Right ventricle myocardium superior (tissue), 1 donor: ENCODE measurements around the gene SVIP. TPM values are rescaled to one million over a fixed set of nuclear protein-coding genes. Genes with fewer than 3 reads are reported as not detected.

Source experiments
- ATAC-seq: fragments of 200-7000 bp; cut with Tn5 transposase; one replicate; pipeline ENCODE4 v1.9.1; 2020; ENCODE audit warnings: mild to moderate bottlenecking; ENCODE audit not compliant: poor library complexity
- DNase-seq: peaks from one replicate; pipeline ENCODE4 v3.0.0-alpha.2; 2020
- intact Hi-C: fragments of 100-400 bp; cut with DNase I; formaldehyde crosslinking; loops from one replicate; pipeline ENCODE4 v1.11.2; 2022
- long read RNA-seq: library from polyadenylated mRNA; unstranded; transcript quantifications from one replicate; pipeline ENCODE4 v2.0.0, GENCODE V29; 2021
- total RNA-seq: library from RNA; stranded (reverse); fragmentation: NEBNext Ultra II Directional; extraction: Animal tissue kit (Norgen Biotek cat#: 25700); gene quantifications from one replicate; pipeline ENCODE4 v1.2.1, GENCODE V29; 2021
- donor health status: DM: no; HTN: yes; CAD: no; lungs with severe emphysema.

The SVIP gene, protein sequence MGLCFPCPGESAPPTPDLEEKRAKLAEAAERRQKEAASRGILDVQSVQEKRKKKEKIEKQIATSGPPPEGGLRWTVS
- 24.0 TPM for total RNA-seq
- long read RNA-seq, full-length matches to known transcripts, result 18 of 26 reads
- long read RNA-seq, partial matches to known transcripts, result 2 of 26 reads
- long read RNA-seq, other reads (novel, unspliced or antisense), result 6 of 26 reads

DNA sequence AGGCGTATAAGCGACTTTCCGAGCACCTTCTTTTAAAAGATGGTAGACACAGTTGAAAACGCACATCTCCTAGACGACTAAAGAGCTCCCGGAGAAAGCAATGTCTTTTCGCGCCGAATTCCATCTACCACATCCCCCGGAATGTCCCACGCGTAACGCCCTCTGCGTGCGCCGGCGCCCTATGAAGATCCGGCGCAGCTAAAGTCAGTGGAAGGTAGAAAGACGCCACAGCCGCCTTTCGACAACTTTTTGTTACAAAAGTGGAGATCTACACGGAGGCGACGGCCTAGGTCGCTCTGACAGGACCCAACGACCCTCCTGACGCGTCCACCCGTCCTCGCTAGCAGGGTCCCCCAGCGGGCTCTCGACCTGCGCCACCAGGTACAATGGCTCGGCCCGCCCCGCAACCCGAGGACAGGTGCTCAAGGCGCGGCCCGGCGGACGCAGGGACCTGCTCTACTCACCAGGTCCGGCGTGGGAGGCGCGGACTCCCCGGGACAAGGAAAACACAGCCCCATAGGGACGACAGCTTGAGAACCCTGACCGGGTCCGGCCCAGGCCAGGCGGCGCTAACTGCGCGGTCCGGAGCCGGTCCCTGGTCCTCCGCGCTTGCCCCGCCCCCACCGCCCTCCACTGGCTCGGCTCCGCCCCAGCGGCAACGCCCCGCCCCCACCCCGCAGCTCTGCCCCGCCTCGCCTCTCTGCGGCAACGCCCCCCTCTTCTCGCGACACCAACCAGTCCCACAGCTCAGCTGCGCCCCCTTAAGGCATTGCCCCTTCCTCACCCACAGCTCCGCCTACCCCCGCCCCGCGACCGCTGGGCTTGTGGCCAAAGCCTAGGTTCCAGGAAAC, at the start of gene SVIP:
TSS of gene SVIP (minus strand) at position 571 of the 851 bp plus-strand sequence. CDS start at position 518, 53 bp downstream.
- peak; percentile 100 for ATAC-seq
- peak; percentile 96 for DNase-seq
- intact Hi-C loops, result no loop called here

DNA sequence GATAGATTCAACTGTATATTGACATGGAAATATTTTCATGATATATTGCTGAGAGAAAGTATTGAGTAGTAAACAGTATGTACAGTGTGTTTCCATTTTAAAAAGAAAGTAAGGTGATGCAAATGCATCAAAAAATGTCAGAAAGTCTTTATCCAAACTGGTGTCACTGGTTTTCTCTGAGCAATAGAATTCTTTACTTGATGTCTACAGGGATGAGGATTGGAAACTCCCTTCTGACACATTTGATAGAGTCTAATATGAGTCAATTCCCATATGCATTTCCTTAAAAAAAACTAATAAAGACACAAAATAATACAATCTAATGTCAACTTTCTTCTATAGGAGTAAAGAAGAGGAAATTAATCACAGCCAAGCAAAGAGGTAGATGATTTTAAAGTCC, 49.0 kb upstream of the SVIP start:
- DNase-seq (no peak), ATAC-seq (no peak)
- intact Hi-C loops, result no loop called here

DNA sequence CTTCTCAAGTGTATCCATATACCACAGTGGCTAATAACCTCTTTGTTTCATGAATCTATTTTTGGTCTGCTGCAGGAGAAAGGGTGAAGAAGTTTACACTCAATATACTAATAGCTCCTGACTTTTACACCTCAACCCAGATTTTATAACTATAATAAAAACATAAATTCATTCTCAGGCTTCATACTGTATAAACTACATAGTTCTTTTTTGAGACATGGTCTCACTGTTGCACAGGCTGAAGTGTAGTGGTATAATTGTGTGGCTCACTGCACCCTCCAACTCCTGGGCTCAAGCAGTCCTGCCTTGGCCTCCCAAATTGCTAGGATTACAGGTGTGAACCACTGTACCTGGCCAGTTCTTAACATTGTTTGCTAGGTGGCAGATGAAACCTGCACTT, 48.4 kb upstream of the SVIP start:
- ATAC-seq, result no peak
- intact Hi-C loops, result no loop called here
- DNase-seq, result no peak

DNA sequence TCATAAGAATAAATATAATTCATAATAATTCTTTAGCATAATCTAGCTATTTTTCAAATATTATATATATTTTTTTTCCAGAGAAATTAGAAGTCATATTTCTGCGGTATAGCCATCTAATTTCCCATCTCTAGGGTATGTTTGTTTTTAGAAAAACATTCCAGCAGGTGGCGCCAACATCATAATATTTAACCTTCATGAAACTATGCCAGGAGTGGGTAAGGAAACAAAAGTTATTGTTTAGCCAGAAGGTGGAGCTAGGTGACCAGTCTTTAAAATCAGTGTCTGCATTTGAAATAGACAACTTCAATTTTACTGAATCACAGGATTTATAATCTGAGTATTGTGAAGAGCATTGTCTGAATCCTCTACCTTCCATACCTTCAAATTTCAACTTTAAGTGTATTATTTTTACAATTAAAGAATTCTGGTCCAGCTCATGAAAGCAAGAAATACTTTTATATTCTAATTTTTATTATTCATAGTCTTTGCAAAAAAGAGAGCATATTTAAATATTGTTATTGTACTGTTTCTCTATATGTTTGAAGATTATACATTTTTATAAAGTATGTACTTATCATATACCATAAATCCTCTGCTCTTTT, 46.4 kb upstream of the SVIP start:
- ATAC-seq, result peak; percentile 71
- no peak for DNase-seq

DNA sequence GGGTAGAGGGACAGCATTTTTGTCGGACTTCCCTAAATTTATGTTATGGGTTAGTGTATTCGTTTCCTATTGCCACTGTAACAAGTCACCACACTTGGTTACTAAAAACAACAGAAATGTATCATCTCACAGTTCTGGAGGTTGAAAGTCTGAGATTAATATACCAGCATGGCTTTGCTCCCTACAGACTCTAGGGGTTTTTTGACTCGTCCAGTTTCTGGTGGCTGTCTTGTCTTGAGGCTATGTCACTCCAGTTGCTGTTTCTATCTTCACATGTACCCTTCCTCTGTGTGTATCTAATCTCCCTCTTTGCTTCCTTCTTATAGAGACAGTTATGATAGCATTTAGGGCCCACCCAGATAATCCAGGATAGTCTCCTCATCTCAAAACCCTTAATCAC, 39.7 kb upstream of the SVIP start:
- intact Hi-C loops, result no loop called here
- ATAC-seq (no peak), DNase-seq (no peak)

More for the DNA sequence above, 46.4 kb upstream of the SVIP start:
- intact Hi-C loops, result no loop called here

DNA sequence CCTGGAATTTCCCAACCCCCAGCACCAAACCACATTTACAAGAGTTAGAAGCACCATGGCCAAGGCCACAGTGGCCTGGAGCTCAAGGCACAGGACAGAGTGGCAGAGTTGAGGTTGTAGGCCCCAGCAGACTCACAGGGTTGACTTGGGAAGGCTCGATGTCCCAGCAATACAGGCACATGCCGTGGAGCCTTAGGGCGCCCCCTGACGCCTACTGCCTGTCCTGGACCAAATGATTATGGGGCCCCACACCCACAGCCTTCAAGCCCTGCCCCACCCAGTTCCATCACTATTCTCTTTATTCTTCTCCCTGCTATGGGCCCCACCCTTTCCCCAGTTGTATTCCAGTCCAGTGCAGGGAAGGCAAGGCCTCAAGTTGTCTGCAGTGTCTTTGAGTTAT, 30.6 kb upstream of the SVIP start, which contains the start of gene CCDC179:
TSS of gene CCDC179 (minus strand) at position 234 of the 400 bp plus-strand sequence. CDS start at position 181, 53 bp downstream.
- intact Hi-C loops, result no loop called here

DNA sequence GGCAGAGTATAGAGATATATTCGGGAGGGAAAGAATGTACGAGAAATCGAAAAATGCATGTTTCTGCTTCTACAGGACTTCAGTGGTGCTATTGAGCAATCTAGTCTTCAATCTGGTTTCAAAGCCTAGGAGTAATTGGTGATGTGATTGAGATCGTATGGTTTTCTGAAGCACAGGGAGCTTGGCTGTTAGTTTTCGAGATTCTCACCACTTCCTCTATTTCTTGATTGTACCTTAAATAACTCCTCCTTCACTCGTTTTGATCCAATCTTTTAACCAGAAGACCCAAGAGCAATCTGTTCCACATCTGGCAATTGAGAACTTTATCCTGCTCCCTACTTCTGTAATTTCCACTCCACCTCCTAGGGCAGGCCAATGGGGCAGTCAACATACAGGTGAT, 30.2 kb upstream of the SVIP start:
- intact Hi-C loops, result no loop called here
- ATAC-seq, result no peak
- no peak for DNase-seq

More for the DNA sequence above, 30.6 kb upstream of the SVIP start, which contains the start of gene CCDC179:
- no peak for DNase-seq
- no peak for ATAC-seq

DNA sequence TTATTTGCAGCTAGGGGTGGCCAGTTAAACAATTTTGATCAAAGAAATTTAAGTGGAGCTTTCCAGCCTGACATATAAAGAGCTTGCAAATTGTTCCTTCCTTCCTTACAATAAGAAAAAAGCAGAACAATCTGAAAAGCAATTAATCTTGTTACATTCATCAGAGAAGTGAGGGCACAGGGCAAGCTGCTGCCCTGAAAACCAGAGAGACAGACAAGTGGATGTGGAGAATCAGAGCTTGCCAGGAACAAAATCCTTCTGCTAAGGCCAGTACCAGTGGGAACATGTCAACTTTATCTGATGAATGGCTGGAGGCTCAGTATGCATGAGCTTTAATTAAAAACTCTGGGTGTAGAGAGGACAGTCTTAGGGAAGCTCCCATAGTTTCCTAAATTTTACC, 21.9 kb upstream of the SVIP start:
- DNase-seq, result no peak
- intact Hi-C loops, result no loop called here
- no peak for ATAC-seq

DNA sequence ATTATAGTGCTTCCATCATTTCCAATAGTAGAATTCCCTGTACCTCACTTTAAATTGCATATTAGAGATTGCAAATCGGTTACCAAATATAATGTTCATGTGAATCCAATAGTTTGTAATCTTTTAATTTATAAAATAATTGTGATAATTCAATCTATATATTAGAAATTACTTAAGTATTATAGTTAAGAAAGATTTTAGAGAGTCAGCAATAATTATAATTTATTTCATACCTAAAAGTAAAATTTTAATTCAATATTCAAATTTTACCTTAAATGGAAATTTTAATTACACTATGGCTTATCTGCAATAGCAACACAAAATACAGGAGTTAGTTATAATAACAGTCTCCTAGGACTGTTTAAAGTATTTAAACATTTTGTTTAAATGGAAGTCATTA, 17.1 kb upstream of the SVIP start:
- ATAC-seq (no peak), DNase-seq (no peak)
- intact Hi-C loops, result no loop called here

DNA sequence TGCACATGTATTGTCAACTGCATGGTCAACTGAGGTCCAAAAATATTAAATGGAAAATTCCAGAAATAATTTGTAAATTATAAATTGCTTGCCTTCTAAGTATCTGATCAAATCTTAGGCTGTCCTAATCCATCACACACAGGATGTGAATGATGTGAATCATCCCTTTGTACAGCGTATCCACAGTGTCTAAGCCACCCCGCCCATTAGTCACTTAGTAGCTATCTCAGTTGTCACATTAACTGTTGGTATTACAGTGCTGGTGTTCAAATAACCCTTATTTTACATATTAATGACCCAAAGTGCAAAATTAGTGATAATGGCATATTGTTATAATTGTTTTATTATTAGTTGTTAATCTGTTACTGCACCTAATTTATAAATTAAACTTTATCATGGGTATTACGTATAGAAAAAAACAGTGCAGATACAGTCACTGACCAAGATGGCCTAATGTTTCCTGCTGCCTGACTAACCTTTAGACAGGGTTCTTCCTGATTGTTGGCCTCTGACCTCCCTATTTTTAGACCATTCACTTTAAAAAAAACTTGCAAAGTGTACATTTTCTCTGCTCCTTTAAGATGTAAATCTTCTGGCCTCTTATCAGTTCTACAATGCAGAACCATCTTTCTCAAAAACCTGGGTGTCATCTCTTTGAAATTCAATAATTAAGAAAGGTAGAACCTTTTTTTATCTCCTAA, 2.9 kb upstream of the SVIP start:
- ATAC-seq, result no peak
- intact Hi-C loops, result no loop called here

DNA sequence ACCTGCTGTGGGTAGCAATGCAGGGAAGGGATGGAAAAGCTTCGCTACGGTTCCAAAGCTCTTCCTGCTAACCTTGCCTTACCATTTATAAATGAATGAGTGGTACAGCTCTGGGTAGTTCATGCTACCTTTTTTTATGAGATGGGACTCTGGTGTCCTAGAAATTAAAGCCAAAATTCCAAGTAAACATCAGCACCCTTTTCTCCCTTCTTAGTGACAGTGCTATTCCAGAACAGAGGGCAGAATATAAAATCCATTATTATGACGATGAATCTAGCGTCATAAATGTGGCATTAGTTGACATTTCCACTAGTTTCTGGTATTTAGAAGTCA, 447 bp upstream of the SVIP start:
- intact Hi-C loops, result no loop called here
- no peak for DNase-seq
- no peak for ATAC-seq

More for the DNA sequence above, 2.9 kb upstream of the SVIP start:
- DNase-seq, result no peak

DNA sequence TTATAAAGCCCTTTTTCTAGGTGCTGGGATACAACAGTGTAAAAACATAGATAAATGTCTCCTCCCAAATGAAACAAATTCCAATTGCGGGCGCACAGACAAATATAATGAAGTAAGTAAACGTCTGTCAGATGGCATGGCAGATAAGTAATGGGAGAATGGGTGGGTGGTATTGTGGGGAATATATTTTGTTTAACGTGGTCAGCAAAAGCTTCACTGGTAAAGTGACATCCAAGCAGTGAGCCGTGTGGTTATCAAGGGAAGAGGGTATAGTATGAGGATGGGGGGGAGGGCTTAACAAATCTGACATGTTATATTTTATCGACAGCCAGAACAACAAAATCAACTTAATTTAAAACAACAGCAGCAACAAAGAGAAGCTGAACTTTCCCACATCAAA, 1.2 kb downstream of the SVIP start:
- DNase-seq, result no peak
- intact Hi-C loops, result no loop called here
- ATAC-seq, result no peak

DNA sequence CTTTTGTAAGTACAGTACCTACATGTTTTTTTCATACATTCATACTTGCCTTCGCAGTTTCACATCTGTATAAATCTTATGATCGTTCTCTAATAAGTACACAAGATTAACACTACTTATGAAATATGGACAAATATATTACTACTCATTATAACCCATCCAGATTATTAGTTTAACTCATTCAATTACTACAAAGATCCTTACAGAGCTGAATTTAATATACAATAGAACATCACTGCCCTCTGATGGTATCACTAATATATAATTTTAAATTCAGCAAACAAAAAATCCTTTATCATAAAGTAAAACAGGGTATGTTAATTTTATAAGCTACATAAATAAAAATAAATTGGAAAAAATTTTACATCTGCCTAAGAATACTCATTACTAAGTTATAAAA, 7.4 kb downstream of the SVIP start:
- DNase-seq (no peak), ATAC-seq (no peak)
- intact Hi-C loops, result no loop called here

DNA sequence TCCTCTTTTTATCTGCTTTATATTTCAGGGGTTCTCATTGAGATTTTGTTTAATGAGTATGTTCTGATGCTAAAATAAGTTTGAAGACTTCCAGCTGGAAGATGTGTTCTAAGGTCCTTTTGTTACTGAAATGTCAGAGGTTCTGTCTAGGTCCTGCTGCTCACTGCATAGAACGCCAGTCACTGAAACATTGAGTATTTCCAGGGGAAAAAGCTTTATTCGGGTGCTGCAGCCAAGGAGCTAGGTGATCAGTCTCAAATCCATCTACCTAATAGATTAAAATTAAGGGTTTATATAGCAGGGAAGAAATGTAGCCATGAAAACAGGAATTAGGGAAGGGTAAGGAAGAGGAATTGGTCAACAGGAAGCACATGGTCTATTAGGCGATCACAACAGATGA, 19.7 kb downstream of the SVIP start:
- DNase-seq (no peak), ATAC-seq (no peak)

DNA sequence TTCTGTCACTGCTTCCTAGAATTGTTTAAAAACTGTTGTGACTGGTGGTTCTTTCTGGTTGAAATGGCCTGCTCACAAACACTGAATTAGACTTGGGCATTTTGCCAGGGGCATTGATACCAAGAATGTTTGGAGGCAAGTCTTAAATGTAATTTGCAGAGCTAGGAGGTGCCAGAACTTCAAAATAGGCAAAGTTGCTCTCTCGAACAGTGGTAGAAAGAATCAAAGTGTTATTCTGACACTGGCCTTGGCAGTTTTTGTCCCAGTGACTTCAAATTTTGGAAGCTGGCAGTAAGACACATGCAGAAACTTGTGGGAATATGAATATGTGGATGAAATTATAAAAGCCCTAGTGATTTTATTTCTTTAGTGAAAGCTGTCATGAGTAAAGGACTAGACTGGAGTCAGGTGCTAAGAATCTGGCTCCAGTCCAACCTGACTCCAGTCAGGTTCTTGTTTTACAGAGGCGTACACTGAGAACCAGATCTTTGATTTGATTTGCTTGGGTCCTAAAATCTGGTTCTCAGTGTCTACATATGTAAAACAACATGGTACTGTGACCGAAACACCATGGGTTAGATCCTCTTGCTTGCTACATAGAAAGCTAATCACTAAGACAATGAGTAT, 20.9 kb downstream of the SVIP start:
- DNase-seq (no peak), ATAC-seq (no peak)
- intact Hi-C loops, result no loop called here

More for the DNA sequence above, 19.7 kb downstream of the SVIP start:
- intact Hi-C loops, result no loop called here

DNA sequence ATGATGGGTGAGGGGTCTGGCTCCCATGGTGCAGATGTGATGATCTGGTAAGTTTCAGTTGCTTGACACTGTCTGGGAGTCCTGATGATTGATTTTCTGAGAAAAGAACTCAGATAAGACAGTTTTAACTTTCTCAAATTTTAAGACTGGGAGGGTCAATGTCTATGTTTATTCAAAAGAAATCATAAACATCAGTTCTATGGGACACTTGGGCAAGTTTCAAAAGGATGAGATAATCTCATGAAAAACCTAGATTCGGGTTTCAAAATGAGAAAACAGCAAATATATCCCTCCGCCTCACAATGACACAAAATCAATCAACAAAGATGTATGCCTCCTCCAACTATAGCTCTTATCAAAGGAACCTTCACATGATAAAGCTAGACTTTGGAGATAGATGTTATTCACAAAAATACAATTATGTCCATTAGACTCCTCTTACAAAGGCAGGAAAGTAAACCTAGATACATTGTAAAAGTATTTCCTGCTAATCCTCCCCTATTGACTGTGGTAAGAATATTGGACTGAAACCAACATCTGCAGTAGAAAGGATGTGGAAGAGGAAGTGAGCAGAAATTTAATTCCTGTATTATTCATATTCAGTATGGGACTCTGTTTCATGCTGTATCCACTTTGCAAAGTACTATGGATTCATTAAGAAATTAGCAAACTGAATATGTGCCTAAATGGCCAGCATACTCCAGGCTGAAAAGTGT, 21.6 kb downstream of the SVIP start:
- intact Hi-C loops, result no loop called here
- ATAC-seq (peak; percentile 36), DNase-seq (no peak)

DNA sequence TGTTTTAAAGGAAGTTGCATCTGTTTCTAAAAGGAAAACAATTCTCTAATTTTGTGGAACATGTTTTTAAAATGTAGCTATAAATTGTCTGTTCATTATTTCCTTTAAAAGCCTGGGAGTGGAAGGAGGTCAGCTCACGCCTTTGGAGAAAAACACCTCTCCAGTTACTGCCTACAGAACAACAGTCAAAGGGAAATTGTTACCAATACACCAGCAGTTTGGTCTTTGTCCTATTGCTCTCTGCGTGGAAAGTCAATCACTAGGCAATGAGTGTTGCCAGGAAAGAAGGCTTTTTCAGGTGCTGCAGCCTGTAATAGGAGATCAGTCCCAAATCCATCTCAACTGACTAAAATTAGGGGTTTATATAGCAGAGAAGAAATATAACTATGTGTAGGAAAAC, 22.2 kb downstream of the SVIP start:
- DNase-seq (no peak), ATAC-seq (no peak)
- intact Hi-C loops, result no loop called here

DNA sequence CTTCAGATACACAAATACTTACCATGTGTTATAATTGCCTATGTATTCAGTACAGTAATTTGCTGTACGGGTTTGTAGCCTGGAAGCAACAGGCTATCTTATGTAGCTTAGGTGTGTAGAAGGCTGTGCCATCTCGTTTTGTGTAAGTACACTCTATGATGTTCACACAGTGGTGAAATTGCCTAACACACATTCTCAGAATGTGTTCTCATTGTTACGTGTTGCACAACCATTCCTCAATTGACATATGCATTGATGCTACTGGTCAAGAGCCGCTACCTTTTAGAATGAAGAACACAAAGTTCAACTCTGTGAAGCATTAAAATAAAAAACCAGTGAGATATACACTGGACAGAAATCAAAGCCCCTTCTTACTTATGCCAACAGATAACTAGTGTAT, 26.7 kb downstream of the SVIP start:
- intact Hi-C loops, result no loop called here

More for the DNA sequence above, 26.7 kb downstream of the SVIP start:
- no peak for ATAC-seq
- no peak for DNase-seq
